HTR-8/SVneo (cell line): ENCODE measurements around the gene SOAT1.
"Not testable (repeated sequence)": the region's sequence is repeated elsewhere in the genome, so short reads cannot be mapped to it uniquely, and the experiment has no call there.

ENCODE experiments used
- DNase-seq: peaks from one replicate; pipeline ENCODE4 v3.0.0; 2011; ENCODE audit warnings: low spot score, mixed read lengths; ENCODE audit not compliant: insufficient read length
- FAIRE-seq: peaks from 2 replicates; lab custom pipeline; 2011; peaks lifted over from hg19 to GRCh38; lab: Jason Lieb, UNC

The SOAT1 gene

GRCh38 chr1:179341943-179342547, 48.4 kb downstream of the SOAT1 start:
- FAIRE-seq (no peak), DNase-seq (no peak)

DNA sequence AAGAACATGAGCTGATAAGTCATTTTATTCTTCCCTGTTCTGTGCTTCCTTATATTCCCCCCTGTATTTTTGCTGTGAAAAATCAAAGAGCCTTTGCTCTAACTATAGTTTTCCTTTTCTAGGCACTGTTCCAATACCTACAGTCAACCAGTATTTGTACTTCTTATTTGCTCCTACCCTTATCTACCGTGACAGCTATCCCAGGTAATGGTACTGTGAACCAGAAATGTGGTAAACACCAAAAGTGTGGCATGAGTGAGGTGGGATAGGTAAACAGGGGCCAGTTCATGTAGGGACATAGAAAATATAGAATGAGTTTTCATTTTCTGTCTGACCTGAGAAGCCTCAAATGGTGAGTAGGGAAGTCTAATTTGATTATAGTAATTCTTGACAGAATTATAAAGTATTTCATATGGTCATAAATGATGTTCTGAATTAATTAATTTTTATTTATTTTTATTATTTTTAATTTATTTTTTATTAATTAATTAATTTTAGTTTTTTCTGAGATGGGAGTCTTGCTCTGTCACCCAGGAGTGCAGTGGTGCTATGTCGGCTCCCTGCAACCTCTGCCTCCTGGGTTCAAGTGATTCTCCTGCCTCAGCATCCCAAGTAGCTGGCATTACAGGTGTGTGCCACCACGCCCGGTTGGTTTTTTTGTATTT, 49.3 kb downstream of the SOAT1 start:
- FAIRE-seq (no peak), DNase-seq (no peak)

GRCh38 chr1:179351281-179351680, 57.7 kb downstream of the SOAT1 start:
- no peak for FAIRE-seq
- no peak for DNase-seq

GRCh38 chr1:179352236-179352635, 58.6 kb downstream of the SOAT1 start:
- no peak for FAIRE-seq
- no peak for DNase-seq

- DNase-seq = no peak
- no peak for FAIRE-seq
Observed at GRCh38 chr1:179353546-179353945, 59.9 kb downstream of the SOAT1 start.

DNA sequence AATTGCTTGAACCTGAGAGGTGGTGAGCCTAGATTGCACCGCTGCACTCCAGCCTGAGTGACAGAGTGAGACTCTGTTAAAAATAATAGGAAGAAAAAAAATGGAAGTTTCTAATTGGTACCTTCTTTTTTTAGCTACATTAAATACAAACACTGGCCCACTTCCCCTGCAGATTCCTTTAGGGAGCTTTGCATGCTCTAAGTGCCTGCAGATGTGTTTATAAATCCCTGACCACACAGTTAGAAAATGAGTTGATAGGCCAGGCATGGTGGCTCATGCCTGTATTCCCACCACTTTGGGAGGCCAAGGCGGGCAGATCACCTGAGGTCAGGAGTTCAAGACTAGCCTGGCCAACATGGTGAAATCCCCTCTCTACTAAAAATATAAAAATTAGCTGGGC, 68.0 kb downstream of the SOAT1 start:
- FAIRE-seq, DNase-seq: not testable (repeated sequence)

GRCh38 chr1:179365342-179366092, 71.9 kb downstream of the SOAT1 start, which contains the start of gene AXDND1:
TSS of gene AXDND1 (plus strand) at chr1:179365971. CDS start at chr1:179366510, 539 bp downstream.
- peak; percentile 91 for DNase-seq
- FAIRE-seq = no peak

DNA sequence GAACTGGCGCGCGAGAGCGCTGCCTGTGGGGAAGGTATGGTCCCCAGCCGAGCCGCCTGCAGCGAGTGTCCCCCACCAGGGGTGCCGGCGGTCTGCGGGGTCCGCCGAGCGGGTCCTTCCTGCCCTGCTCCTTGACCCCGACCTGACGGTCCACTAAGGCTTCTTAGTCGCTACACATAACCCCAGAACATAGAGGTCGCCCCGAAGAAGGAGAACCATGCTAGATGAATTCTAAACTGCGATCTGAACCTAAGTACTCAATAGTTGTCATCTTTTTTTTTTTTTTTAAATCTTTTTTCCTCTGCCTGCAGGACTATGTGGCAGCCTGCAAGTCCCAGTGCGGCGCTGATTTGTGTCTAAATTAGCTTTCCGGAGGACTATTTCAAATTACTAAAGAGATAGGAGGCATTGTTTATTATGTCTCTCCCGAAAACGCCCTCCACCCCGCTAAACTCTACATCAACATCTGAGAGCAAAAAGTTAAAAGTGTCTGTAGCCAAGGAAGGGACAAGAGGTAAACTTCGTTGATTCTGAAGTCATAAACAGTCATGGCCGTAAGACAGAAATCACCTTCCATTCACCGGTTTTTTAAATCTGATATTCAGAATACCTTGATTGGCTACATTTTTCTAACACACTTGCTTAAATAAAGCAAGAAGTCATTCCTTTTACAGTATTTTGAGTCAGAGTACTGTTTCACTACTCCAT, 72.7 kb downstream of the SOAT1 start:
- DNase-seq = no peak
- FAIRE-seq = no peak

DNA sequence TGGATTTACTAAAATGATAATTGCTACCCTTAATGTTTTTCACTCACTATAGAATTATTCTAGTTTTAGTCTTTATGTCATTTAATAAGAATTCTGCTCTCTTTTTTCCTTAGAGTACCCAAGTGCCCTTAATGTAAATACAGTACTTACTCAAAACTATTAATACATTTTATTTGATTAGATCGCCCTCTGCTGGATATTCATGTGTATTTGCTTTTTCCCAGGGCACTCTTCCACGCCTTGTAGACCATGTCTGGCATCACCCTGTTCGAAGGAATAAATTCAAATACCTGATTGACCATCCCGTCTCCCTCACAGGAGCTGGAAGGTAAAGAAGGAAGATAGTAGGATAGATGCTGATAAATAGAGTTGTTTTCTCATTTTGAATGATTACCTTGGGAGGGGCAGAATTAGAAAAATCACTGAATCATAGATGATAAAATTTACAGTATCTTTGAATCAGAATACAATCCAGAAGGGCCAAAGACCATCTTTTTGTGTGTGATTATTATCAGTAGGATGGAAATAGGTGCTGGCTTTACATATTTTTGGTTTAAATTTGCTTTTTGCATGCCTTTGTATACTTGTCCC, 76.2 kb downstream of the SOAT1 start:
- FAIRE-seq (no peak), DNase-seq (peak; percentile 64)

GRCh38 chr1:179372160-179372559, 78.6 kb downstream of the SOAT1 start:
- no peak for DNase-seq
- FAIRE-seq = no peak

DNA sequence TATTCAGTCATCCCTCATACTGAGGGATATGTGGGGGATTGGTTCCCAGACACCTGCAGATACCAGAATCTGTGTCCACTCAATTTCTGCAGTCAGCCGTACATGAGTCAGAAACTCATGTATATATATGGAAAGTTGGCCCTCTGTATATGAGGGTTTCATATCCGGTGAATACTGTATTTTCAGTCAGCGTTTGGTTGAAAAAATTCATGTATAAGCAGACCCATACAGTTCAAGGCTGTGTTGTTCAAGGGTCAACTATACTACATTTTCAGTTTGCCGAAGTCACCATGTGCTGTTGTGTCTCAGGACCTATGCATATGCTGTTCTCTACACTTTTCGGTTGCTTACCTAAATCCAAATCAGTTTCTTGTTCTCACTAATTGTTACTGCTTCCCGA, 82.6 kb downstream of the SOAT1 start:
- FAIRE-seq = no peak
- no peak for DNase-seq

DNA sequence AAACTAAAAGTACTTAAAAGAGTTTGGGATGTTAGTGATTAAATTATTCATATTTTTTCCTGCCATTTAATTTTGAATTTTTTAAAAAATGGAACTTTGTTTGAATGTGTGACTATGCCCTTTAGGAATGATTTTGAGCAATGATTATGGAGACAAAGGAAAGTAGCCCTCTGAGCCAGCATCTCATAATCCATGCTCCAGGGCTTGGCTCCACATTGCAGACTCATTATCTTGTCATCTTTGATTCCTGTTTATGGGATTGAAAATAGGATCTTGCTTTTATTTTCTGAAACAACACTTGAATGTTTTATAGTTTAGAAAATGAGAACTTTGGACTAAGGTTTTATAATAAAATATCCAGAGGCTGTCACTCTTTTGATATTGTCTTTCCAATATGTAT, 86.7 kb downstream of the SOAT1 start:
- DNase-seq (no peak), FAIRE-seq (no peak)

GRCh38 chr1:179384027-179384426, 90.4 kb downstream of the SOAT1 start:
- FAIRE-seq (no peak), DNase-seq (no peak)

DNA sequence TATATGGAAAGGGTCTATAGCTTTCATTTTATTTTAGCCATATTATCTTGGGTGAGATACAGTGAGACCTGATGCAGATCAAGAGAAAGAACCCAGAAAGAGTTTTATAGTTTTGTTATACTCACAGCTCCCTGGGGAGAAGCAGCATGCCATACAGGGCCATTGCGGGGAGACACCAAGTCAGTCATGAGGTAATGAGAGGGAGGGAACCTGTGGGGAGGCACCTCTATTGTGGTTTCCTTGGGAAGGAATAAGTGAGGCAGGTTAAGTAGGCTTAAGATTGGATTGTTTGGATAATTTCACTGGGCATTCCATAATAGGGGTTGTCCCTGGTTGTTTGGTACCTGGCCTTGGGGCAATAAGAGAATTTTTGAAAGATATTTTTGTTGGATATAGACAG, 91.9 kb downstream of the SOAT1 start:
- no peak for FAIRE-seq

DNA sequence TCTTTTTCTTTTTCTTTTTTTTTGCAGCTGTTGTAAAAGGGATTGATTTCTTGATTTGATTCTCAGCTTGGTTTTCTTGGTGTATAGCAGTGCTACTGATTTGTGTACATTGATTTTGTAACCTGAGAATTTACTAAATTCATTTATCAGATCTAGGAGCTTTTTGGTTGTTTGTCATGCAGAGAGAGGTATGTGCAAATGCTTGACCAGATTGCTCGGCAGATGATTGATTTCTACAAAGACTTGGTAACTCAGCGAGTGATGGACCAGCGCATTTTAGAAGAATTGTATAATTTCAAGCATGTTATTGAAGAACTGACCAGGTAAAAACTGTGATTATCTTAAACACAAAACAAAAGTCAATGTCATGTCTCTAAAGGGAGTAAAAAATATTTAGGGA, 100.1 kb downstream of the SOAT1 start:
- DNase-seq = no peak
- no peak for FAIRE-seq

More for the DNA sequence above, 91.9 kb downstream of the SOAT1 start:
- DNase-seq = no peak

- DNase-seq, FAIRE-seq: not testable (repeated sequence)
Observed at GRCh38 chr1:179399399-179399798, 105.8 kb downstream of the SOAT1 start.
